Esophagus squamous epithelium (tissue), 5 donors: ENCODE results near the gene TRIM15. TPM values are rescaled to one million over a fixed set of nuclear protein-coding genes. Genes with fewer than 3 reads are reported as not detected.
"Not testable (repeated sequence)": the region's sequence is repeated elsewhere in the genome, so short reads cannot be mapped to it uniquely, and the experiment has no call there.

Source experiments
- DNase-seq: peaks from one replicate; lab custom pipeline; 2025; lab: John Stamatoyannopoulos, UW
- H3K27ac ChIP-seq, 4 donors: fragments of 200-600 bp; sonication (generic); one replicate each; pipeline ENCODE4 v1.5.1; 2016 to 2019; ENCODE audit warnings: mild to moderate bottlenecking in 1 of 4
- H3K27me3 ChIP-seq, 4 donors: fragments of 200-600 bp; sonication (generic); 1 replicate in 3 of 4; 2 replicates in 1 of 4; pipeline versions ENCODE4 v1.5.1 to v1.6.0; 2017 to 2021; ENCODE audit warnings: antibody characterized with exemption in 1 of 4
- H3K36me3 ChIP-seq, 3 donors: fragments of 200-600 bp; sonication (generic); one replicate each; pipeline ENCODE4 v1.5.1; 2016 to 2019
- H3K4me1 ChIP-seq, 3 donors: fragments of 200-600 bp; sonication (generic); one replicate each; pipeline ENCODE4 v1.5.1; 2017 to 2019
- H3K4me3 ChIP-seq, 4 donors: fragments of 200-600 bp; sonication (generic); 1 replicate in 3 of 4; 2 replicates in 1 of 4; pipeline ENCODE4 v1.5.1; 2016 to 2019; ENCODE audit warnings: mild to moderate bottlenecking in 2 of 4, moderate library complexity in 1 of 4
- H3K9me3 ChIP-seq, 3 donors: fragments of 200-600 bp; sonication (generic); one replicate each; pipeline ENCODE4 v1.5.1; 2016 to 2019
- CTCF ChIP-seq, 6 experiments: fragments of 450-650 bp in 4 of 6; fragments of 200-600 bp in 2 of 6; sonication (generic) in 2 of 6; IDR thresholded peaks; one replicate each; pipeline ENCODE4 v1.5.1; 2016 to 2019; ENCODE audit warnings: antibody characterized with exemption in 6 of 6, mild to moderate bottlenecking in 4 of 6, moderate library complexity in 4 of 6
- POLR2A ChIP-seq, 4 donors: fragments of 450-650 bp; IDR thresholded peaks; one replicate each; pipeline ENCODE4 v1.6.1; 2017; ENCODE audit warnings: antibody characterized with exemption in 4 of 4, mild to moderate bottlenecking in 4 of 4, moderate library complexity in 3 of 4
- whole genome bisulfite sequencing, 2 donors: methylation state at CpG; one replicate each; pipeline ENCODE4 v1.1.5; 2018; 5-methylcytosine and 5-hydroxymethylcytosine counted together
- intact Hi-C: fragments of 100-400 bp; cut with DNase I; formaldehyde crosslinking; loops from one replicate; pipeline ENCODE4 v1.15.0; 2022
- small RNA-seq, 4 donors: library from RNA; depleted of rRNA; stranded (forward); fragments of <200 nt; gene quantifications; one replicate each; pipeline ENCODE3, GENCODE V24; 2016
- total RNA-seq, 4 donors: library from RNA; depleted of rRNA; stranded (reverse); fragments of >200 nt; gene quantifications; one replicate each; pipeline ENCODE4 v1.1.0, GENCODE V29; 2016
- donor health status: DM: yes; HTN: yes; CAD: no.

Gene TRIM15
- total RNA-seq, 4 donors from 2014 or later = not detected

GRCh38 chr6:30216096-30216495 is 52.8 kb downstream of the TRIM15 start:
- Histone ChIP-seq H3K36me3 (no peaks in the 10 kb centered on the region), H3K4me3 (no peak overlapping the region)
- 63 to 72% methylated on average over 3 of the region's 3 CpGs for WGBS, 2 donors

GRCh38 chr6:30219244-30219643 is 55.9 kb downstream of the TRIM15 start:
- no peak for DNase-seq
- no peaks in the 10 kb centered on the region for H3K9me3 ChIP-seq
- peak; percentile 58 to 80 (median 75) for TF ChIP-seq CTCF (IDR thresholded peaks at IDR 0.05)
- no peak for TF ChIP-seq POLR2A (IDR thresholded peaks at IDR 0.05)
- no peak overlapping the region for H3K27ac ChIP-seq
- H3K4me1 ChIP-seq = peaks cover 4 to 14% (median 7%) of the 10 kb centered on the region in 3 donors
- 0 to 10% methylated on average over 1 of the region's 1 CpG for WGBS, 2 donors
- no peaks in the 10 kb centered on the region for H3K27me3 ChIP-seq
- no peaks in the 10 kb centered on the region for H3K36me3 ChIP-seq
- no peak overlapping the region for H3K4me3 ChIP-seq
- intact Hi-C loops = no loop called here

More at GRCh38 chr6:30216096-30216495, 52.8 kb downstream of the TRIM15 start:
- Histone ChIP-seq H3K4me1 (peaks cover 4 to 30% (median 14%) of the 10 kb centered on the region in 3 donors), H3K27ac (no peak overlapping the region), H3K9me3 (no peaks in the 10 kb centered on the region), H3K27me3 (no peaks in the 10 kb centered on the region)
- DNase-seq = no peak
- TF ChIP-seq POLR2A (IDR thresholded peaks at IDR 0.05) (no peak), CTCF (IDR thresholded peaks at IDR 0.05) (no peak)
- intact Hi-C loops = no loop called here

GRCh38 chr6:30221395-30221794 is 58.0 kb downstream of the TRIM15 start:
- H3K9me3 ChIP-seq, intact Hi-C loops: not testable (repeated sequence)
- WGBS, 2 donors = 76 to 78% methylated on average over 6 of the region's 6 CpGs

GRCh38 chr6:30221956-30222355 is 58.6 kb downstream of the TRIM15 start:
- H3K4me1 ChIP-seq, H3K36me3 ChIP-seq, intact Hi-C loops, H3K4me3 ChIP-seq, DNase-seq, H3K27me3 ChIP-seq, H3K9me3 ChIP-seq, H3K27ac ChIP-seq: not testable (repeated sequence)
- WGBS, 2 donors = 80% methylated on average over 3 of the region's 23 CpGs; no CpG with 5 or more reads in 1 of the 2 donors

More at GRCh38 chr6:30221395-30221794, 58.0 kb downstream of the TRIM15 start:
- not testable (repeated sequence) for H3K27ac ChIP-seq, H3K4me3 ChIP-seq, H3K4me1 ChIP-seq, DNase-seq, H3K27me3 ChIP-seq, H3K36me3 ChIP-seq

Small RNA genes within 50 kb of the gene (small RNA-seq; reads per million reads assigned to genes)
- 0 reads per million in 4 donors for gene RF00554

Other genes starting within 250 kb of the TRIM15 start
- 1,000 to 10,000 TPM in 1 of 4 donors, 100 to 1,000 TPM in 3; 182 to 1,095 (median 304) TPM for gene HLA-A, start 221.0 kb upstream of the TRIM15 start, total RNA-seq
- gene POLR1H, start 102.3 kb upstream of the TRIM15 start, total RNA-seq = 10 to 100 TPM; 13.2 to 35.8 (median 19.8) TPM
- 10 to 100 TPM; 36.5 to 40.9 (median 37.3) TPM for gene PPP1R11, start 96.3 kb upstream of the TRIM15 start, total RNA-seq
- 10 to 100 TPM in 1 of 4 donors, 1 to 10 TPM in 3; 3.1 to 11.4 (median 9.2) TPM for gene RNF39, start 87.8 kb upstream of the TRIM15 start, total RNA-seq
- gene TRIM31, start 50.5 kb upstream of the TRIM15 start, total RNA-seq = under 1 TPM in 1 of 4 donors, not detected in 3; 0.23 TPM
- gene TRIM40, start 27.4 kb upstream of the TRIM15 start, total RNA-seq = not detected
- gene TRIM10, start 2.3 kb upstream of the TRIM15 start, total RNA-seq = not detected
- gene TRIM26, start 49.9 kb downstream of the TRIM15 start, total RNA-seq = 10 to 100 TPM; 52.3 to 76.3 (median 63.3) TPM
- 10 to 100 TPM; 11.3 to 16.2 (median 15.1) TPM for gene TRIM39, start 163.4 kb downstream of the TRIM15 start, total RNA-seq
- 100 to 1,000 TPM in 1 of 4 donors, 10 to 100 TPM in 3; 60.2 to 101 (median 81.7) TPM for gene RPP21, start 181.6 kb downstream of the TRIM15 start, total RNA-seq